B cell (primary cell): ENCODE results near the gene ZNF883. TPM values are rescaled to one million over a fixed set of nuclear protein-coding genes. Genes with fewer than 3 reads are reported as not detected.

Source experiments
- ATAC-seq: fragments of 200-7000 bp; cut with Tn5 transposase; one replicate; pipeline ENCODE4 v1.10.0; 2021; ENCODE audit warnings: low read depth, mild to moderate bottlenecking, moderate number of reproducible peaks, moderate library complexity
- CTCF ChIA-PET: fragments of 350-600 bp; sonication (Branson Sonifier 250); formaldehyde crosslinking; loops from one replicate; lab custom pipeline; 2021; ENCODE audit warnings: antibody characterized with exemption, inconsistent platforms; lab: Charles Lee
- POLR2A ChIA-PET: fragments of 350-600 bp; sonication (Branson Sonifier 250); formaldehyde crosslinking; loops from one replicate; lab custom pipeline; 2021; ENCODE audit warnings: antibody characterized with exemption; lab: Charles Lee
- DNase-seq: peaks from one replicate; pipeline ENCODE4 v3.0.0; 2013
- H2AFZ ChIP-seq: 2 replicates; pipeline ENCODE4 v1.6.1; 2012; ENCODE audit warnings: mild to moderate bottlenecking, low read depth, low read length; ENCODE audit not compliant: insufficient read depth, poor library complexity, severe bottlenecking
- H3K27ac ChIP-seq, 2 donors: 1 replicate in 1 of 2; 2 replicates in 1 of 2; pipeline ENCODE4 v1.5.1; 2012 to 2013; ENCODE audit warnings: low read length in 2 of 2, mild to moderate bottlenecking in 2 of 2, moderate library complexity in 1 of 2
- H3K27me3 ChIP-seq, 4 experiments: fragments of 200-600 bp in 1 of 4; sonication (generic) in 1 of 4; replicated peaks in 1 of 4; 1 replicate in 2 of 4; 2 replicates in 2 of 4; pipeline versions ENCODE4 v1.6.1 to v1.7.0; 2013 to 2016; ENCODE audit warnings: low read length in 3 of 4, mild to moderate bottlenecking in 2 of 4, mixed read lengths in 1 of 4, moderate library complexity in 1 of 4; ENCODE audit not compliant: insufficient read depth in 4 of 4, control insufficient read depth in 3 of 4; ENCODE audit errors: control extremely low read depth in 1 of 4
- H3K36me3 ChIP-seq, 2 experiments: replicated peaks in 1 of 2; 1 replicate in 1 of 2; 2 replicates in 1 of 2; pipeline versions ENCODE4 v1.6.1 to v1.7.1; 2013; ENCODE audit warnings: low read length in 1 of 2; ENCODE audit not compliant: insufficient read depth in 2 of 2, control insufficient read depth in 1 of 2; ENCODE audit errors: control extremely low read depth in 1 of 2, extremely low read depth in 1 of 2
- H3K4me1 ChIP-seq, 2 donors: fragments of 200-600 bp in 1 of 2; sonication (generic) in 1 of 2; 1 replicate in 1 of 2; 2 replicates in 1 of 2; pipeline versions ENCODE4 v1.5.1 to v1.6.1; 2013 to 2017; ENCODE audit warnings: low read length in 2 of 2; ENCODE audit not compliant: control insufficient read depth in 2 of 2, insufficient read depth in 2 of 2
- H3K4me2 ChIP-seq: replicated peaks from 2 replicates; pipeline ENCODE3; 2012; ENCODE audit warnings: mild to moderate bottlenecking, low read depth, low read length; ENCODE audit not compliant: poor library complexity, severe bottlenecking
- H3K4me3 ChIP-seq, 5 experiments: fragments of 200-600 bp in 1 of 5; sonication (generic) in 1 of 5; 1 replicate in 3 of 5; 2 replicates in 2 of 5; pipeline versions ENCODE4 v1.5.1 to v1.7.0; 2011 to 2016; ENCODE audit warnings: low read length in 4 of 5, mild to moderate bottlenecking in 4 of 5, low read depth in 2 of 5, control low read depth in 1 of 5, moderate library complexity in 1 of 5; ENCODE audit not compliant: insufficient read depth in 1 of 5; ENCODE audit errors: control extremely low read depth in 1 of 5, extremely low read depth in 1 of 5
- H3K79me2 ChIP-seq: fragments of 200-600 bp; sonication (generic); one replicate; pipeline ENCODE4 v1.6.0; 2016; ENCODE audit warnings: low read length; ENCODE audit not compliant: control insufficient read depth, insufficient read depth
- H3K9ac ChIP-seq: fragments of 200-600 bp; sonication (generic); 2 replicates; pipeline ENCODE4 v1.6.1; 2017; ENCODE audit warnings: mild to moderate bottlenecking, low read length, moderate library complexity
- H3K9me3 ChIP-seq, 3 donors: one replicate each; pipeline versions ENCODE4 v1.6.1 to v1.7.1; 2013; ENCODE audit warnings: low read length in 2 of 3; ENCODE audit not compliant: control insufficient read depth in 2 of 3, insufficient read depth in 1 of 3; ENCODE audit errors: control extremely low read depth in 1 of 3
- H4K20me1 ChIP-seq: 2 replicates; pipeline ENCODE4 v1.6.0; 2012; ENCODE audit warnings: mild to moderate bottlenecking, low read length; ENCODE audit not compliant: insufficient read depth, control insufficient read depth, poor library complexity, severe bottlenecking
- H3K27ac Mint-ChIP-seq: one replicate; pipeline ENCODE4 v1.8.0; 2021; ENCODE audit warnings: mixed read lengths
- H3K27me3 Mint-ChIP-seq: one replicate; pipeline ENCODE4 v1.8.0; 2021; ENCODE audit warnings: mixed read lengths
- H3K4me1 Mint-ChIP-seq: one replicate; pipeline ENCODE4 v1.8.0; 2021; ENCODE audit warnings: mixed read lengths
- H3K4me3 Mint-ChIP-seq: one replicate; pipeline ENCODE4 v1.8.0; 2021; ENCODE audit warnings: mixed read lengths
- H3K9me3 Mint-ChIP-seq: one replicate; pipeline ENCODE4 v1.8.0; 2022; ENCODE audit warnings: mixed read lengths; ENCODE audit not compliant: insufficient read depth
- CTCF ChIP-seq: fragments of 200-600 bp; IDR thresholded peaks from one replicate; pipeline ENCODE4 v1.8.0; 2022; ENCODE audit warnings: antibody characterized with exemption, mild to moderate bottlenecking
- EZH2 ChIP-seq: IDR thresholded peaks from 2 replicates; pipeline ENCODE4 v1.6.1; 2012; ENCODE audit warnings: borderline replicate concordance, low read depth, mild to moderate bottlenecking, moderate library complexity, low read length; ENCODE audit not compliant: insufficient read depth, poor library complexity, severe bottlenecking
- WGBS: methylation state at CpG from one replicate; pipeline ENCODE4 v1.1.5; 2013; ENCODE audit warnings: missing lambda C conversion rate; ENCODE audit not compliant: insufficient coverage; 5-methylcytosine and 5-hydroxymethylcytosine counted together
- intact Hi-C: fragments of 100-400 bp; cut with micrococcal nuclease; formaldehyde crosslinking; loops from one replicate; pipeline ENCODE4 v1.10.0; 2022
- polyA plus RNA-seq: library from polyadenylated mRNA; depleted of rRNA; stranded (reverse); fragments of >200 nt; gene quantifications from 2 replicates; pipeline ENCODE4 v1.2.3, GENCODE V29; 2012
- total RNA-seq, 2 donors: library from RNA; stranded (reverse); fragments of 120-200 nt in 1 of 2; gene quantifications; 1 replicate in 1 of 2; 2 replicates in 1 of 2; pipeline versions ENCODE4 v1.2.3 to v1.2.4, GENCODE V29; 2013 to 2022

ZNF883 gene
- total and polyA plus RNA-seq, 2 donors (not counting 1 experiment from before 2014, with no cell fraction given) = 0.54 TPM

- H2AFZ ChIP-seq = no peak overlapping the region
- peaks cover 2 to 14% of the 10 kb centered on the region in 2 experiments for H3K36me3 ChIP-seq
- H3K9me3 Mint-ChIP-seq = peaks cover 25% of the 10 kb centered on the region
- H3K27ac ChIP-seq = no peak overlapping the region
- WGBS = 100% methylated on average over 1 of the region's 4 CpGs
- peaks cover 22 to 89% (median 39%) of the 10 kb centered on the region in 3 donors for H3K9me3 ChIP-seq
- ChIA-PET POLR2A (no interaction called here), CTCF (no interaction called here)
- no peaks in the 10 kb centered on the region for H3K4me1 ChIP-seq
- H4K20me1 ChIP-seq = no peaks in the 10 kb centered on the region
- H3K4me2 ChIP-seq = no peak overlapping the region
- no peaks in the 10 kb centered on the region for H3K27me3 ChIP-seq
- no peak for TF ChIP-seq CTCF
- TF ChIP-seq EZH2 = no peak
- no peak overlapping the region for H3K4me3 ChIP-seq
- no peak for DNase-seq
- ATAC-seq = no peak
- H3K79me2 ChIP-seq = no peaks in the 10 kb centered on the region
- H3K4me1 Mint-ChIP-seq = no peaks in the 10 kb centered on the region
- H3K9ac ChIP-seq = no peak overlapping the region
- no peak overlapping the region for H3K4me3 Mint-ChIP-seq
- intact Hi-C loops = no loop called here
- H3K27ac Mint-ChIP-seq = no peak overlapping the region
- no peaks in the 10 kb centered on the region for H3K27me3 Mint-ChIP-seq
Observed at GRCh38 chr9:113042884-113043657, 31.1 kb upstream of the ZNF883 start.

DNA sequence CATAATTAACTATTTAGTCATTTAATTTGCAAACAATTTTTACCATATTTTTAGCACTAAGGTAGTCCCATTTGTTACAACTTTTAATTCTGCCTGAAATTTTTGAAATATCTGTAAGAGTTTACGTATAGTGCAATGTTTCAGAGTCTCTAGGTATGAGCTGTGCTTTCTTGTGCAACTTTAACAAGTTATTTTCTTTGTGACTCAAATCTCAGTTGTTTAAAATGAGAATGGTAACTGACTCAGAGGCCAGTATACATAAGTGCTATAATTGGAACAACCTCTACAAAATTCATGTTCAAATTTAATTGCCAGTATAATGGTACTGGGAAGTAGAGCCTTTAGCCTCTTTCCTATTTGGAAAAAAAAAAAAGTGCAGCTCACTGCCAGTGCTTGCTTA is 14.2 kb upstream of the ZNF883 start:
- CTCF ChIA-PET = no interaction called here
- peaks cover 0 to 3% (median 0%) of the 10 kb centered on the region in 4 experiments for H3K27me3 ChIP-seq
- H2AFZ ChIP-seq = no peak overlapping the region
- no peak overlapping the region for H3K4me3 ChIP-seq
- no peak overlapping the region for H3K27ac ChIP-seq
- no peak overlapping the region for H3K4me2 ChIP-seq
- no peak for ATAC-seq
- H3K27me3 Mint-ChIP-seq = peaks cover 5% of the 10 kb centered on the region
- TF ChIP-seq EZH2 = no peak
- TF ChIP-seq CTCF = no peak
- H3K9ac ChIP-seq = no peak overlapping the region
- peaks cover 13 to 20% (median 18%) of the 10 kb centered on the region in 3 donors for H3K9me3 ChIP-seq
- no peaks in the 10 kb centered on the region for H3K4me1 ChIP-seq
- no CpG with 5 or more reads among the region's 1 CpG for WGBS
- H4K20me1 ChIP-seq = no peaks in the 10 kb centered on the region
- H3K79me2 ChIP-seq = no peaks in the 10 kb centered on the region
- no peak overlapping the region for H3K4me3 Mint-ChIP-seq
- DNase-seq = no peak
- POLR2A ChIA-PET = no interaction called here
- intact Hi-C loops = no loop called here
- H3K36me3 ChIP-seq = no peaks in the 10 kb centered on the region
- H3K4me1 Mint-ChIP-seq = no peaks in the 10 kb centered on the region
- H3K9me3 Mint-ChIP-seq = peaks cover 17% of the 10 kb centered on the region
- H3K27ac Mint-ChIP-seq = no peak overlapping the region
